Hepatocyte (in vitro differentiated cells): ENCODE results near the gene PSG11. TPM values are rescaled to one million over a fixed set of nuclear protein-coding genes. Genes with fewer than 3 reads are reported as not detected.
"Not testable (repeated sequence)": the region's sequence is repeated elsewhere in the genome, so short reads cannot be mapped to it uniquely, and the experiment has no call there.

Experiments used
- DNase-seq: peaks from one replicate; pipeline ENCODE4 v3.0.0-alpha.2; 2016; ENCODE audit warnings: low spot score
- H2AFZ ChIP-seq: fragments of 200-600 bp; sonication (generic); 2 replicates; pipeline ENCODE4 v1.6.0; 2016; ENCODE audit warnings: antibody characterized with exemption, mild to moderate bottlenecking
- H3K27ac ChIP-seq: fragments of 200-600 bp; sonication (generic); 2 replicates; pipeline ENCODE4 v1.5.1; 2016; ENCODE audit warnings: mild to moderate bottlenecking
- H3K27me3 ChIP-seq: fragments of 200-600 bp; sonication (generic); 2 replicates; pipeline ENCODE4 v1.6.1; 2016
- H3K36me3 ChIP-seq: fragments of 200-600 bp; sonication (generic); replicated peaks from 2 replicates; pipeline ENCODE4 v1.5.1; 2016; ENCODE audit warnings: low read depth; ENCODE audit not compliant: insufficient read depth
- H3K4me1 ChIP-seq: fragments of 200-600 bp; sonication (generic); 2 replicates; pipeline ENCODE4 v1.5.1; 2016; ENCODE audit warnings: mild to moderate bottlenecking, moderate library complexity; ENCODE audit not compliant: insufficient read depth
- H3K4me2 ChIP-seq: fragments of 200-600 bp; sonication (generic); 2 replicates; pipeline ENCODE4 v1.6.0; 2016
- H3K4me3 ChIP-seq: fragments of 200-600 bp; sonication (generic); 2 replicates; pipeline ENCODE4 v1.5.1; 2016; ENCODE audit warnings: mild to moderate bottlenecking
- H3K79me2 ChIP-seq: fragments of 200-600 bp; sonication (generic); 2 replicates; pipeline ENCODE4 v1.6.0; 2017; ENCODE audit warnings: mild to moderate bottlenecking
- H3K9me2 ChIP-seq: fragments of 200-600 bp; sonication (generic); replicated peaks from 2 replicates; pipeline ENCODE4 v1.6.0; 2017; ENCODE audit warnings: mild to moderate bottlenecking; ENCODE audit not compliant: insufficient read depth
- H3K9me3 ChIP-seq: fragments of 200-600 bp; sonication (generic); 2 replicates; pipeline ENCODE4 v1.5.1; 2016; ENCODE audit warnings: low read depth, mild to moderate bottlenecking
- H4K20me1 ChIP-seq: fragments of 200-600 bp; sonication (generic); 2 replicates; pipeline ENCODE4 v1.6.0; 2016; ENCODE audit warnings: mild to moderate bottlenecking; ENCODE audit not compliant: insufficient read depth, poor library complexity, severe bottlenecking
- EZH2 ChIP-seq: fragments of 200-600 bp; sonication (generic); IDR thresholded peaks from 2 replicates; pipeline ENCODE4 v1.6.1; 2016; ENCODE audit warnings: antibody characterized with exemption, mild to moderate bottlenecking, borderline replicate concordance
- EZH2phosphoT487 ChIP-seq: fragments of 200-600 bp; sonication (generic); IDR thresholded peaks from one replicate; pipeline ENCODE4 v1.6.1; 2018; ENCODE audit warnings: antibody characterized with exemption, mild to moderate bottlenecking, low read depth, moderate library complexity; ENCODE audit not compliant: unreplicated experiment, severe bottlenecking
- WGBS: methylation state at CpG from one replicate; pipeline ENCODE4 v1.1.6; 2016; ENCODE audit warnings: low lambda C conversion rate; ENCODE audit errors: missing lambda C conversion rate; 5-methylcytosine and 5-hydroxymethylcytosine counted together
- polyA plus RNA-seq: library from polyadenylated mRNA; unstranded; fragments of >200 nt; fragmentation: Nextera tagmentation; extraction: Ambion mirVana; gene quantifications from 2 replicates; pipeline ENCODE4 v1.2.1, GENCODE V29; 2016
- total RNA-seq: library from RNA; depleted of rRNA; stranded (reverse); fragments of >200 nt; gene quantifications from 2 replicates; pipeline ENCODE4 v1.2.3, GENCODE V29; 2014
- TF ChIP-seq, protein P1 (sequence below): fragments of 200-600 bp; sonication (generic); IDR thresholded peaks from 2 replicates; pipeline ENCODE4 v1.5.1; 2016; ENCODE audit warnings: antibody characterized with exemption, mild to moderate bottlenecking; ENCODE audit not compliant: poor library complexity

The PSG11 gene
- total and polyA plus RNA-seq, 2 experiments from 2014 or later = not detected

GRCh38 chr19:42985588-42985987 is 40.7 kb downstream of the PSG11 start:
- H3K4me3 ChIP-seq = no peak overlapping the region
- 49% methylated on average over 4 of the region's 4 CpGs for WGBS
- no peaks in the 10 kb centered on the region for H3K36me3 ChIP-seq
- H3K27ac ChIP-seq = no peak overlapping the region
- no peaks in the 10 kb centered on the region for H3K9me3 ChIP-seq
- no peaks in the 10 kb centered on the region for H3K27me3 ChIP-seq
- H3K9me2 ChIP-seq = no peaks in the 10 kb centered on the region
- no peak for DNase-seq
- no peak overlapping the region for H3K4me2 ChIP-seq
- TF ChIP-seq, protein P1, sequence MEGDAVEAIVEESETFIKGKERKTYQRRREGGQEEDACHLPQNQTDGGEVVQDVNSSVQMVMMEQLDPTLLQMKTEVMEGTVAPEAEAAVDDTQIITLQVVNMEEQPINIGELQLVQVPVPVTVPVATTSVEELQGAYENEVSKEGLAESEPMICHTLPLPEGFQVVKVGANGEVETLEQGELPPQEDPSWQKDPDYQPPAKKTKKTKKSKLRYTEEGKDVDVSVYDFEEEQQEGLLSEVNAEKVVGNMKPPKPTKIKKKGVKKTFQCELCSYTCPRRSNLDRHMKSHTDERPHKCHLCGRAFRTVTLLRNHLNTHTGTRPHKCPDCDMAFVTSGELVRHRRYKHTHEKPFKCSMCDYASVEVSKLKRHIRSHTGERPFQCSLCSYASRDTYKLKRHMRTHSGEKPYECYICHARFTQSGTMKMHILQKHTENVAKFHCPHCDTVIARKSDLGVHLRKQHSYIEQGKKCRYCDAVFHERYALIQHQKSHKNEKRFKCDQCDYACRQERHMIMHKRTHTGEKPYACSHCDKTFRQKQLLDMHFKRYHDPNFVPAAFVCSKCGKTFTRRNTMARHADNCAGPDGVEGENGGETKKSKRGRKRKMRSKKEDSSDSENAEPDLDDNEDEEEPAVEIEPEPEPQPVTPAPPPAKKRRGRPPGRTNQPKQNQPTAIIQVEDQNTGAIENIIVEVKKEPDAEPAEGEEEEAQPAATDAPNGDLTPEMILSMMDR = no peak
- TF ChIP-seq EZH2 = no peak
- TF ChIP-seq EZH2phosphoT487 = no peak
- no peaks in the 10 kb centered on the region for H4K20me1 ChIP-seq
- no peaks in the 10 kb centered on the region for H3K4me1 ChIP-seq
- no peaks in the 10 kb centered on the region for H3K79me2 ChIP-seq
- H2AFZ ChIP-seq = no peak overlapping the region

DNA sequence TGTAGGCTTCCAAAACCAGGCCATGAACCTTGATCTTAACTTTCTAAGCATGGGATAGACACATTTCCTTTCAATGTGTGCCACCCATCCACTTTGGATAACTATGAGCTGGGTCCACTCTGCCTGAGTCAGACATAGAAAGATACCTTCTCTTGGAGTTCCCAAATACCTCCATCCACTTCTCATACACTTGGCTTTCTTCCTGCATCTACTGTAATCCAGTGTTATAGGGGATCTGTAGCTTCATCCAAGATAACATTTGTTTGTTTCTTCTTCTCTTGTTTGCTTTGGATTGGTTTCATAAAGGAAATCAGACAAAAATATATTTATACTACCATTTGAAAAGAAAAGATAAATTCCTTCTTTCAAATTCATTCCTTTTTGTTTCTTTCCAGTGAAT is 44.2 kb downstream of the PSG11 start:
- not testable (repeated sequence) for H4K20me1 ChIP-seq, H3K9me2 ChIP-seq, H3K79me2 ChIP-seq, H3K4me3 ChIP-seq, H3K9me3 ChIP-seq, H2AFZ ChIP-seq, H3K4me2 ChIP-seq, H3K27me3 ChIP-seq, H3K36me3 ChIP-seq, H3K27ac ChIP-seq, DNase-seq, H3K4me1 ChIP-seq

GRCh38 chr19:42971451-42971850 is 54.8 kb downstream of the PSG11 start:
- H3K4me2 ChIP-seq, DNase-seq, H3K27me3 ChIP-seq, H3K27ac ChIP-seq, H3K9me2 ChIP-seq, H3K9me3 ChIP-seq, H3K36me3 ChIP-seq, H3K4me1 ChIP-seq, H2AFZ ChIP-seq, H4K20me1 ChIP-seq, H3K79me2 ChIP-seq, H3K4me3 ChIP-seq: not testable (repeated sequence)
- WGBS = 85% methylated on average over 5 of the region's 5 CpGs

GRCh38 chr19:42965176-42965575 is 61.1 kb downstream of the PSG11 start:
- Histone ChIP-seq H2AFZ (no peak overlapping the region), H3K79me2 (no peaks in the 10 kb centered on the region), H3K9me3 (no peaks in the 10 kb centered on the region), H3K4me2 (no peak overlapping the region), H3K9me2 (no peaks in the 10 kb centered on the region), H3K4me1 (no peaks in the 10 kb centered on the region), H3K27ac (no peak overlapping the region), H3K4me3 (no peak overlapping the region), H3K27me3 (no peaks in the 10 kb centered on the region), H3K36me3 (no peaks in the 10 kb centered on the region), H4K20me1 (no peaks in the 10 kb centered on the region)
- TF ChIP-seq EZH2 (no peak), EZH2phosphoT487 (no peak)
- TF ChIP-seq, protein P1 = no peak
- no peak for DNase-seq
- WGBS = 82% methylated on average over 2 of the region's 2 CpGs

DNA sequence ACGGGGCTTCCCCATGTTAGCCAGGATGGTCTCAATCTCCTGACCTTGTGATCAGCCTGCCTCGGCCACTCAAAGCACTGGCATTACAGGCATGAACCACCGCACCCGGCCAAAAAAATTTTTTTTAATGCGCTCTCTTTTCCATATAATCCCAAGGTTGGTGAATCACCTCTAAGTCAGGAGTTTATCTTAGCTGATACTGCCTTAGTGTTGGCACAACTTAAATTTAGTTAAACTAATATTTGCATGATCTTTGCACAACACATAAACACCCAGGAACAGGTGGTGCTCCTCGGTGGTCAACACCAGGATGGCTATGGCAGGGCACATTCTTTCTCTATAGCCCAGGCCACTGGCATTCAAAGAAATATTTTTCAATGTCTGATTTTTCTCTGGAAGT is 65.2 kb downstream of the PSG11 start:
- H3K79me2 ChIP-seq = no peaks in the 10 kb centered on the region
- no peak overlapping the region for H3K4me3 ChIP-seq
- H3K27me3 ChIP-seq = no peaks in the 10 kb centered on the region
- no peaks in the 10 kb centered on the region for H3K9me3 ChIP-seq
- no peaks in the 10 kb centered on the region for H4K20me1 ChIP-seq
- 78% methylated on average over 6 of the region's 6 CpGs for WGBS
- H3K4me1 ChIP-seq = no peaks in the 10 kb centered on the region
- H3K27ac ChIP-seq = no peak overlapping the region
- no peaks in the 10 kb centered on the region for H3K36me3 ChIP-seq
- TF ChIP-seq EZH2phosphoT487 (no peak), EZH2 (no peak)
- TF ChIP-seq, protein P1 = no peak
- DNase-seq = no peak
- H3K4me2 ChIP-seq = no peak overlapping the region
- H3K9me2 ChIP-seq = no peaks in the 10 kb centered on the region
- no peak overlapping the region for H2AFZ ChIP-seq
